K562 (cell line): ENCODE measurements around the gene COG7. TPM values are rescaled to one million over a fixed set of nuclear protein-coding genes. Genes with fewer than 3 reads are reported as not detected.

Experiments used
- ATAC-seq: fragments of 200-7000 bp; cut with Tn5 transposase; 3 replicates; pipeline ENCODE4 v1.9.1; 2020; ENCODE audit warnings: moderate library complexity
- BruUV-seq: library from RNA; stranded (reverse); fragments of 400-500 nt; replicated peaks from 2 replicates; lab custom pipeline; 2021; lab: Mats Ljungman, UMichigan
- CTCF ChIA-PET: fragments of 300-600 bp; formaldehyde crosslinking; extraction: SDS; loops from one replicate; lab custom pipeline; 2021; ENCODE audit warnings: low intra/inter-chr PET ratio; lab: Yijun Ruan, JAX
- POLR2A ChIA-PET: fragments of 300-600, 350-650 bp; sonication (Branson Sonifier 250); formaldehyde crosslinking; extraction: SDS; loops from one replicate; lab custom pipeline; 2021; ENCODE audit warnings: antibody characterized with exemption, inconsistent platforms; lab: Yijun Ruan, JAX
- DNase-seq, 4 experiments: peaks; one replicate each; pipeline versions ENCODE4 v3.0.0 to v3.0.0-alpha.2; 2011 to 2018; ENCODE audit warnings: low spot score in 3 of 4, mixed read lengths in 3 of 4; ENCODE audit errors: extremely low read depth in 1 of 4
- FAIRE-seq: peaks from 2 replicates; lab custom pipeline; 2011; peaks lifted over from hg19 to GRCh38; lab: Jason Lieb, UNC
- H2AFZ ChIP-seq: 2 replicates; pipeline ENCODE4 v1.6.0; 2011; ENCODE audit warnings: low read depth, low read length, control low read depth, inconsistent platforms
- H3K27ac ChIP-seq: fragments of 200-600 bp; 3 replicates; pipeline ENCODE4 v1.8.0; 2011; ENCODE audit warnings: low read depth, mild to moderate bottlenecking, control low read depth, inconsistent platforms, low read length, moderate library complexity, mixed read lengths; ENCODE audit errors: extremely low read depth
- H3K27me3 ChIP-seq, 2 experiments: fragments of 300-600 bp in 1 of 2; 2 replicates in 1 of 2; 3 replicates in 1 of 2; pipeline versions ENCODE4 v1.6.0 to v1.8.0; 2011; ENCODE audit warnings: inconsistent platforms in 2 of 2, low read length in 2 of 2, mild to moderate bottlenecking in 1 of 2, mixed read lengths in 1 of 2, moderate library complexity in 1 of 2; ENCODE audit not compliant: control insufficient read depth in 2 of 2, insufficient read depth in 2 of 2
- H3K36me3 ChIP-seq: fragments of 300-600 bp; 3 replicates; pipeline ENCODE4 v1.8.0; 2011; ENCODE audit warnings: mild to moderate bottlenecking, low read length, inconsistent platforms; ENCODE audit not compliant: control insufficient read depth, insufficient read depth
- H3K4me1 ChIP-seq, 2 experiments: fragments of 200-600 bp in 1 of 2; replicated peaks in 1 of 2; 2 replicates in 1 of 2; 3 replicates in 1 of 2; pipeline versions ENCODE4 v1.5.1 to v1.8.0; 2011; ENCODE audit warnings: inconsistent platforms in 2 of 2, low read length in 2 of 2, mild to moderate bottlenecking in 1 of 2, mixed read lengths in 1 of 2, moderate library complexity in 1 of 2; ENCODE audit not compliant: control insufficient read depth in 2 of 2, insufficient read depth in 2 of 2
- H3K4me2 ChIP-seq: 2 replicates; pipeline ENCODE4 v1.6.1; 2011; ENCODE audit warnings: low read length, control low read depth, inconsistent platforms, mixed read lengths; ENCODE audit not compliant: insufficient read depth
- H3K4me3 ChIP-seq: fragments of 200-600 bp; sonication (generic), shearing (Covaris generic); 2 replicates; pipeline ENCODE4 v1.5.1; 2016; ENCODE audit warnings: control low read depth, inconsistent platforms
- H3K79me2 ChIP-seq: fragments of 200-600 bp; 3 replicates; pipeline ENCODE4 v1.8.0; 2011; ENCODE audit warnings: low read length, inconsistent platforms; ENCODE audit not compliant: control insufficient read depth, insufficient read depth
- H3K9ac ChIP-seq, 2 experiments: 2 replicates each; pipeline versions ENCODE4 v1.6.0 to v1.6.1; 2011; ENCODE audit warnings: low read depth in 2 of 2, low read length in 2 of 2, control low read depth in 1 of 2, inconsistent platforms in 1 of 2, mild to moderate bottlenecking in 1 of 2, mixed read lengths in 1 of 2; ENCODE audit not compliant: insufficient read depth in 1 of 2
- H3K9me1 ChIP-seq: one replicate; pipeline ENCODE4 v1.6.0; 2011; ENCODE audit warnings: inconsistent platforms, mild to moderate bottlenecking, low read length, moderate library complexity; ENCODE audit not compliant: control insufficient read depth, insufficient read depth
- H3K9me3 ChIP-seq: replicated peaks from 2 replicates; pipeline ENCODE4 v1.5.1; 2011; ENCODE audit warnings: low read depth, low read length, inconsistent platforms; ENCODE audit not compliant: control insufficient read depth, insufficient read depth
- H4K20me1 ChIP-seq: replicated peaks from 2 replicates; pipeline ENCODE4 v1.6.1; 2011; ENCODE audit warnings: low read length, inconsistent platforms, mixed read lengths; ENCODE audit not compliant: control insufficient read depth, insufficient read depth
- FOXP4 ChIP-seq: sonication (generic); formaldehyde crosslinking; IDR thresholded peaks from 2 replicates; pipeline ENCODE4 v1.8.0; 2022; ENCODE audit warnings: mild to moderate bottlenecking, missing genetic modification reagents, borderline replicate concordance
- GABPB2 ChIP-seq: fragments of 250-450 bp; sonication (Bioruptor Pico); conservative IDR thresholded peaks from 2 replicates; pipeline ENCODE4 v1.5.1; 2021; ENCODE audit warnings: mild to moderate bottlenecking
- ZBTB7A ChIP-seq: IDR thresholded peaks from 2 replicates; pipeline ENCODE4 v1.6.1; 2011; ENCODE audit warnings: low read depth, mild to moderate bottlenecking, low read length, moderate library complexity, borderline replicate concordance; ENCODE audit not compliant: control insufficient read depth
- ZNF518B ChIP-seq: fragments of 250-450 bp; sonication (Bioruptor Pico); IDR thresholded peaks from 2 replicates; pipeline ENCODE4 v1.5.0; 2021; ENCODE audit warnings: mild to moderate bottlenecking, moderate library complexity
- ZNF561 ChIP-seq: fragments of 450-650 bp; formaldehyde crosslinking; conservative IDR thresholded peaks from 2 replicates; pipeline ENCODE4 v1.4.0; 2020; ENCODE audit warnings: mild to moderate bottlenecking, moderate library complexity
- WGBS: fragments of 100-300 bp; shearing (Covaris generic); methylation state at CpG from one replicate; pipeline ENCODE4 v1.1.6; 2016; ENCODE audit warnings: low coverage, mixed read lengths; ENCODE audit not compliant: insufficient coverage; ENCODE audit errors: missing lambda C conversion rate; 5-methylcytosine and 5-hydroxymethylcytosine counted together
- in situ Hi-C: fragments of 300-500 bp; cut with MboI; formaldehyde crosslinking; loops from 4 replicates; pipeline ENCODE4 v1.15.0; 2018; ENCODE audit warnings: inconsistent platforms, mixed read lengths
- intact Hi-C: fragments of 100-400 bp; cut with micrococcal nuclease; formaldehyde crosslinking; loops from 2 replicates; pipeline ENCODE4 v1.14.2; 2022
- polyA plus RNA-seq, 8 experiments: library from polyadenylated mRNA; depleted of rRNA in 4 of 8; stranded (reverse) in 5 of 8; unstranded in 3 of 8; fragments of >200 nt; fragmentation: Nextera tagmentation in 2 of 8; fragmentation: Illumina TruSeq in 1 of 8; extraction: Ambion mirVana in 2 of 8; extraction: Trizol in 1 of 8; gene quantifications; 2 replicates each; pipeline versions ENCODE4 v1.2.1 to v1.2.3, GENCODE V29; 2011 to 2014; ENCODE audit warnings: inconsistent platforms in 1 of 8, missing spikeins in 1 of 8
- total RNA-seq, 7 experiments: library from RNA; depleted of rRNA in 6 of 7; stranded (reverse); fragments of >200 nt in 6 of 7; fragmentation: Illumina TruSeq in 2 of 7; extraction: Trizol in 2 of 7; gene quantifications; 2 replicates each; pipeline versions ENCODE4 v1.2.1 to v1.2.3, GENCODE V29; 2011 to 2021; ENCODE audit warnings: low replicate concordance in 1 of 7

COG7 gene
- total and polyA plus RNA-seq, 9 of the 15 experiments (the other 6 are each of a cell fraction or from before 2014, with no cell fraction given), result 3.8 to 17.6 (median 13.4) TPM

GRCh38 chr16:23414731-23415130, 38.3 kb downstream of the COG7 start:
- WGBS, result 71% methylated on average over 6 of the region's 6 CpGs
- Histone ChIP-seq H3K36me3 (peaks cover 52% of the 10 kb centered on the region), H3K4me1 (no peaks in the 10 kb centered on the region), H3K9me1 (no peaks in the 10 kb centered on the region), H3K4me3 (no peak overlapping the region), H3K9me3 (no peaks in the 10 kb centered on the region), H3K27ac (no peak overlapping the region), H4K20me1 (0 out of 2 replicates have a peak, but pooled peaks cover 2% of the 10 kb centered on the region), H3K27me3 (no peaks in the 10 kb centered on the region), H3K4me2 (no peak overlapping the region), H3K79me2 (no peaks in the 10 kb centered on the region), H2AFZ (no peak overlapping the region), H3K9ac (no peak overlapping the region)
- no peak for ATAC-seq
- no peak for FAIRE-seq
- intact Hi-C loops, result no loop called here
- ChIA-PET POLR2A (interaction anchor here (0.7 to 2.0 kb wide), 7 partner anchors 11 to 1557 kb away, joined by 3 to 9 read pairs (median 3); no protein-coding TSS in a partner anchor), CTCF (no interaction called here)
- in situ Hi-C loops, result no loop called here
- no TSS peak for BruUV-seq
- DNase-seq, result no peak
- TF ChIP-seq ZNF561 (CRISPR knock-in tag) (no peak), ZNF518B (no peak), FOXP4 (CRISPR knock-in tag) (no peak), GABPB2 (CRISPR knock-in tag) (no peak), ZBTB7A (no peak)
